HG02763 (cell line): Measurements from ENCODE around the gene NIPBL.
"Not testable (repeated sequence)": the region's sequence is repeated elsewhere in the genome, so short reads cannot be mapped to it uniquely, and the experiment has no call there.

Source experiments
- ATAC-seq: cut with Tn5 transposase; IDR thresholded peaks from one replicate; pipeline ENCODE4 v1.9.1; 2021; ENCODE audit warnings: mild to moderate bottlenecking, moderate library complexity; ENCODE audit not compliant: unreplicated experiment

NIPBL gene, protein sequence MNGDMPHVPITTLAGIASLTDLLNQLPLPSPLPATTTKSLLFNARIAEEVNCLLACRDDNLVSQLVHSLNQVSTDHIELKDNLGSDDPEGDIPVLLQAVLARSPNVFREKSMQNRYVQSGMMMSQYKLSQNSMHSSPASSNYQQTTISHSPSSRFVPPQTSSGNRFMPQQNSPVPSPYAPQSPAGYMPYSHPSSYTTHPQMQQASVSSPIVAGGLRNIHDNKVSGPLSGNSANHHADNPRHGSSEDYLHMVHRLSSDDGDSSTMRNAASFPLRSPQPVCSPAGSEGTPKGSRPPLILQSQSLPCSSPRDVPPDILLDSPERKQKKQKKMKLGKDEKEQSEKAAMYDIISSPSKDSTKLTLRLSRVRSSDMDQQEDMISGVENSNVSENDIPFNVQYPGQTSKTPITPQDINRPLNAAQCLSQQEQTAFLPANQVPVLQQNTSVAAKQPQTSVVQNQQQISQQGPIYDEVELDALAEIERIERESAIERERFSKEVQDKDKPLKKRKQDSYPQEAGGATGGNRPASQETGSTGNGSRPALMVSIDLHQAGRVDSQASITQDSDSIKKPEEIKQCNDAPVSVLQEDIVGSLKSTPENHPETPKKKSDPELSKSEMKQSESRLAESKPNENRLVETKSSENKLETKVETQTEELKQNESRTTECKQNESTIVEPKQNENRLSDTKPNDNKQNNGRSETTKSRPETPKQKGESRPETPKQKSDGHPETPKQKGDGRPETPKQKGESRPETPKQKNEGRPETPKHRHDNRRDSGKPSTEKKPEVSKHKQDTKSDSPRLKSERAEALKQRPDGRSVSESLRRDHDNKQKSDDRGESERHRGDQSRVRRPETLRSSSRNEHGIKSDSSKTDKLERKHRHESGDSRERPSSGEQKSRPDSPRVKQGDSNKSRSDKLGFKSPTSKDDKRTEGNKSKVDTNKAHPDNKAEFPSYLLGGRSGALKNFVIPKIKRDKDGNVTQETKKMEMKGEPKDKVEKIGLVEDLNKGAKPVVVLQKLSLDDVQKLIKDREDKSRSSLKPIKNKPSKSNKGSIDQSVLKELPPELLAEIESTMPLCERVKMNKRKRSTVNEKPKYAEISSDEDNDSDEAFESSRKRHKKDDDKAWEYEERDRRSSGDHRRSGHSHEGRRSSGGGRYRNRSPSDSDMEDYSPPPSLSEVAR (N-terminal part only)

DNA sequence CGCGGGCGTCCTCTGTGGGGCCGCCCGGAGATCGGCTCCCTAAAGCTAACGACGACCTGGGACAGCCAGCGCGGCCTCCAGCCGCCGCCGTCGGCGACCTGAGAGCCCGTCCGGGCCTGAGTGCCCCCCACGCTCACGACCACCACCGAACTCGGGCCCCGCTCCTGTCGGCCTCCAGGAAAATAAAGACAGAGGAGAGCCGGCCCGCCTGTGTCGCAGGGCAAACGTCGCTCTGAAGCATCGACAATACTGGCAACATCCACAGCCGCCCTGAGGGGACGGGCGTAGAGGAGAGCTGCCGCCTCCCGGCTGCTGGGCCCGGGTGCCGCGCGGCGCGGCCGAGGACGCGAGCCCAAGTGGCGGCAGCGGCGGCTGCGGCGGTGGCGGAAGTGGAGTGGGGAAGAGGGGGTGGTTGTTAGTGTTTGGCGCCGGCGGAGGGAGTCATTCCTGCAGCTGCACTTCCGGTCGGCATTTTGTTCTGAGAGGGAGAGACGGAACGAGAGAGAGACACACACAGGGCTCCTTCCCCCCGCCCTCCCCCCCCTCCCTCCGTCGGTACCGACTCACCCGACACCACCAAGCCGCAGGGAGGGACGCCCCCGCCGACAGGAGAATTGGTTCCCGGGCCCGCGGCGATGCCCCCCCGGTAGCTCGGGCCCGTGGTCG lies at the start of gene NIPBL:
Gene NIPBL, plus strand, starts transcription at position 471 of the 666 bp plus-strand sequence. CDS start 76,928 bp downstream, outside the sequence.
- peak; percentile 60 for ATAC-seq

DNA sequence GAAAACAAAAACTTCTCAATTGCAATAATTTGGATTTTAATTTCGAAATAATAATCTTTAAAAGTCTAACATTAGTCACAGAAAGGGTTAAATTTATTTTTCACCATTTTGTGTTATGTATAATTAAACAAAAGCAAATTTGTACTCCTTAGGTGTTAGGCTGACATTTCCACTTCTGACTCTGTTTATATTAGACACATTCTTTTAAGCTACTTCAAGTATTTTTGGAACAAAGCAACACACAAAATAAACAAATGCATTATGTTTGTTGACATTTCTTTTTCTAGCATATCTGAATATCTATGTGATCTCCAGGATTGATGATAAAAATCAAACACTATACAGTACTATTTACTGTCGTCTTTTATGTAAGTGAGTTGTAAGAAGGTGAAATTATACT lies 44.3 kb upstream of the NIPBL start:
- ATAC-seq: no peak

DNA sequence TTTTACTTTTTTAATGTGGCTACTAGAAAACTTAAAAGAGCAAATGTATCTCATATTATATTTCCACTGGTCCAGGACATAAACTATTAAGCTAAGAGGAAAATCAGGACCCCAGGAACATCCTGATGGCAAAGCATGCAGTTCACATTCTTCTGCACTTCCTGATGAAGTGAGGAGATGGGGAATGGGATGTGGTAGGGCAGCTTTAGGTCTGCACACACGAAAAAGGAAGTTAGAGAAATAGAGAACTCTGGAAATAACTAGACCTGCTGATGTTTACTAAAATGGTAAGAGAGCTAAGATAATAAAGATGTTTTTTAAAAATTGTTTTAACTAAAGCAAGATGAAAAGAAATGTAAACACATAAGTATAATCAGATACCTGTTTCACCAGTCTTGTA lies 39.7 kb upstream of the NIPBL start:
- ATAC-seq: no peak

DNA sequence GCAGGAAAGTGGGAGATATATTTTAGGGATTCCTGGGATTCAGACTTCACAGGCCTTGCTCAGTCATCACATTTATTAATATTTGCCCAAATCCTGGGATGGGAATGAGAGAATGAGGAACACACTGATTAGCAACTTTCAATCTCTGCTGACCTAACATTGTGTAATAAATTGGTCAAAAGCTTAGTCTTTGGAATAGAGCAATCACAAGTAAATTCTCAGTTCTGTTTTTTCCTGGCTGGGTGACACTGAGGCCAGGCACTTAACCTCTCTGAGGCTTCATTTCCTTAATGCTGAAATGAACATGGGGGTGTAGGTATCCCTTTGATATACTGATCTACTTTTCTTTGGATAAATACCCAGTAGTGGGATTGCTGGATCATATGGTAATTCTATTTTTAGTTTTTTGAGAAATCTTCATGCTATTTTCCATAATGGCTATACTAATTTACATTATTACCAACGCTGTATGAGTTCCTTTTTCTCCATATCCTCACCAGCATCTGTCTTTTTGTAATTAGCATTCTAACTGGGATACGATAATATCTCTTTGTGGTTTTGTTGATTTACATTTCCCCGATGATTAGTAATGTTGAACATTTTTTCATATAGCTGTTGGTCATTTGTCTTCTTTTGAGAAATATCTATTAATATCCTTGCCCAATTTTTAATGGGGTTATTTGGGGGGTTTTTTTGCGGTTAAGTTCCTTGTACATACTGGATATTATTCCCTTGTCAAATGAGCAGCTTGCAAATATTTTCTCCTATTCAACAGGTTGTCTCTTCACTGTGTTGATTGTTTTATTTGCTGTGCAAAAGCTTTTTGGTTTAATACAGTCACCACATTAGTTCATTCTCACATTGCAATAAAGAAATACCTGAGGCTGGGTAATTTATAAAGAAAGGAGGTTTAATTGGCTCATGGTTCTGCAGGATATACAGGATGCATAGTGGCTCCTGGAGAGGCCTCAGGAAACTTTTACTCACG lies 36.8 kb upstream of the NIPBL start:
- ATAC-seq: no peak

DNA sequence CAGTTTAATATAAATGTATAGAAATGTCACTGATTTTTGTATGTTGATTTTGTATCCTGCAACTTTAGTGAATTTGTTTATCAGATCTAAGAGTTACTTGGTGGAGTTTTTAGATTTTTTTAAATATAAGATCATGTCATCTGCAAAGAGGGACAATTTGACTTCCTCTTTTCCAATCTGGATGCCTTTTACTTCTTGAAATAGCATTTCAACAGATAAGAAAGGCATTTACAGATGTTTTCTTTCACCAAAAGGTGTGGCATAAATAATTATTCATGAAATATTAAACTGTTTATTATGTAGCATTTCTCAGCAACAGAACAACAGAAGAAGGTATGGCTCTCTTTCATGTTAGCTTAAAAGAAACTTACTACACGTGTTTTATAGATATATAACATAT lies 34.9 kb upstream of the NIPBL start:
- no peak for ATAC-seq

DNA sequence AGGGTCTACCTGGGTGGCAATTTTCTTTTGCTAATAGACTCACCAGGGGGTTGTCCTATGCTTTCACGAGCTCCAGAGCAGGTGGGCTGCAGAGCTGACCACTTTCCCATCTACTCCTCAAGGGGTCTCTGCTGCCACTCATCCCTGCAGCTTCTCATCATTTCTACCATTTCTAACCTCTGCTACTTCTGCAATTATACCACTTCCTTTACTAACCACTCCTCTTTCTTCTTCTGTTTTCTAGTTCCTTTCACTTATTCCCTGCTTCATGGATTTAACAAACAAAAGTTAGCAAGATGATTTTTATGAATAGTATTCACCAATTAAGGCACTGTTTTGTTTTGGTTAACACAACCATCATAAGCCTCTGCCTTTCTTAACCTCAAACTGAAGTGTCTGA lies 34.5 kb upstream of the NIPBL start:
- ATAC-seq: no peak

DNA sequence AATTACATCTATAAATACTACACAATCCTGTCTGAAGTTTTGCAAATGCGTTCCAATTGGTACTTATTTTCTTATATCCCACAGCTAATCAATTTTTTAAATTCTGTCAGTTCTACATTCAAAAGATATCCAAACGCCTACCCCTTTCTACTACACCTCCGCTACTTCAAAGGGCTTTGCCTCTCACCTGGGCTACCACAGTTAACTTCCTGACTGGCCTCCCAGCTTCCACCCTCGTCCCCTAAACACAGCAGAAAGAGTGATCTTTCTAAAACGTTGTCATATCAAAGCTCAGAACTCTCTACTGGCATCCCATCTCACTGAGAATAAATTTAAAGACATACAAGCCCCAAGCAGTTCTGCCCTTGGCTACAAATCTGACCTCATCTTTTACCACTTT lies 32.3 kb upstream of the NIPBL start:
- ATAC-seq: no peak

DNA sequence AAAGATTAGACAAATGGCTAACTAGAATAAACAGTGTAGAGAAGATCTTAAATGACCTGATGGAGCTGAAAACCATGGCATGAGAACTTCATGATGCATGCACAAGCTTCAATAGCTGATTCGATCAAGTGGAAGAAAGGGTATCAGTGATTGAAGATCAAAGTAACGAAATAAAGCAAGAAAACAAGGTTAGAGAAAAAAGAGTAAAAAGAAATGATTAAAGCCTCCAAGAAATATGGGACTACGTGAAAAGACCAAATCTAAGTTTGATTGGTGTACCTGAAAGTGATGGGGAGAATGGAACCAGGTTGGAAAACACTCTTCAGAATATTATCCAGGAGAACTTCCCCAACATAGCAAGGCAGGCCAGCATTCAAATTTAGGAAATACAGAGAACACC lies 28.0 kb upstream of the NIPBL start:
- ATAC-seq: not testable (repeated sequence)

DNA sequence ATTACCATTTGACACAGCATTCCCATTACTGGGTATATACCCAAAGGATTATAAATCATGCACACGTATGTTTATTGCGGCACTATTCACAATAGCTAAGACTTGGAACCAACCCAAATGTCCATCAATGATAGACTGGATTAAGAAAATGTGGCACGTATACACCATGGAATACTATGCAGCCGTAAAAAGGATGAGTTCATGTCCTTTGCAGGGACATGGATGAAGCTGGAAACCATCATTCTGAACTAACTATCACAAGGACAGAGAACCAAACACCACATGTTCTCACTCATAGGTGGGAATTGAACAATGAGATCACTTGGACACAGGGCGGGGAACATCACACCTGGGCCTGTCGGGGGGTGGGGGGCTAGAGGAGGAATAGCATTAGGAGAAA lies 23.7 kb upstream of the NIPBL start:
- ATAC-seq: not testable (repeated sequence)

DNA sequence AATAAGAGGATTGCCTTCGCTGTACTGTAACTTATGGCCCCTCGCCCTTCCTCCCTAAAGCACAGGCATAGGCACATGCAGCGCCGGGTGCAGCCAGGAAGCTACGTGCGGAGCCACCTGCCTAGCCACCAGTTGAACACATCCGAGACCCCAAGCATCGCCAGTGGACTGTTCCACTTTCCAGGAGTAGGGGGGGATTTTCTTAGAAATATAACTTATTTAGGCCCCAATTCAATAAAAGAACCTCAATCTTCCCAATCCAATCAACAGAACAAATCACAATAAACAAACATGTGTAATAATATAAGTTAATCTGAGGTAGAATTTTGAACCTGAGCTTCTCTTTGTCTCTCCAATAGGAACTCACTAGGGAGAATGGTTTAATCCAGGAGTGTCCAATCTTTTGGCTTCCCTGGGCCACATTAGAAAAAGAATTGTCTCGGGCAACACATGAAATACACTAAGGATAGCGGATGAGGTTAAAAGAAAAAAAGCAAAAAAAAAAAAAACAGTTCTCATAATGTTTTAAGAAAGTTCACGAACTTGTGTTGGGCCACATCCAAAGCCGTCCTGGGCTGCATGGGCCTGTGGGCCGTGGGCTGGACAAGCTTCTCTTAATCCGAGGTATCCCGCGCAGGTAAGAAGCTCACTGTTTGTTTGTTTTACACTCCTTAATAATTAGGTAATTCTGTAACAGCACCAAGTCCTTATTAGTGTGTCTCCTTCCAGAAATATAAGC lies 22.0 kb upstream of the NIPBL start:
- ATAC-seq: no peak

DNA sequence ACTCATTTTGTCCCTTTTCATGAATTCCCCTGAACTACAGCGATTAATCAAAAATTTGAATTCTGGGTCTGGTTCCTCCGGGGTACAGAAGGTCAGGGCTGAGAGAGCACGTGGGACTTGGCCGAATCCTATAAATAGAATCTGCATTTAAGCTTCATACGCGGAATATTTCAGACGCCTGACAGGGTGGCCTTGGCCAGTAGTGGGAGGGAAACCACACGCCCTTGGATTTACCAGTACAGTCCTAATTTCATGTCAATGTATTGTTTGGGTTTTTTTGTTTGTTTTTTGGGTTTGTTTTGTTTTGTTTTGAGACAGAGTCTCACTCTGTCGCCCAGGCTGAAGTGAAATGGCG lies 21.5 kb upstream of the NIPBL start:
- ATAC-seq: no peak

DNA sequence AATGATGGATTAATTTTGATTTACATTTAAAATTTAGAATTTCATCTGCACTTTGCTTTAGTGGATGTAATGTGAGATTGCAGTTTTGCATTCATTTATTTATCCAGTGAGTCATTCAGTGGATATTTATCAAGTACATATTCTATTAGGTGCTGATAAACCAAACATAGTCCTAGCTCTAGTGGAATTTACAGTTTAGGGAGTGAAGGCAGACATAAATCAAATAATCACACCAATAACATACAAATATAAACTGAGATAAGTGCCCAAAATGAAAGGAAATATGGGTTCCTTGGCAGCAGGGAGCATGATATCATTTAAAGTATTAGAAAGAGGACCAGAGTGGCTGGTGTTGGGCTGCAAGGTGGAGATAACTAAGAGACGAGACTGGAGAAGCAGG lies 14.7 kb upstream of the NIPBL start:
- ATAC-seq: no peak

DNA sequence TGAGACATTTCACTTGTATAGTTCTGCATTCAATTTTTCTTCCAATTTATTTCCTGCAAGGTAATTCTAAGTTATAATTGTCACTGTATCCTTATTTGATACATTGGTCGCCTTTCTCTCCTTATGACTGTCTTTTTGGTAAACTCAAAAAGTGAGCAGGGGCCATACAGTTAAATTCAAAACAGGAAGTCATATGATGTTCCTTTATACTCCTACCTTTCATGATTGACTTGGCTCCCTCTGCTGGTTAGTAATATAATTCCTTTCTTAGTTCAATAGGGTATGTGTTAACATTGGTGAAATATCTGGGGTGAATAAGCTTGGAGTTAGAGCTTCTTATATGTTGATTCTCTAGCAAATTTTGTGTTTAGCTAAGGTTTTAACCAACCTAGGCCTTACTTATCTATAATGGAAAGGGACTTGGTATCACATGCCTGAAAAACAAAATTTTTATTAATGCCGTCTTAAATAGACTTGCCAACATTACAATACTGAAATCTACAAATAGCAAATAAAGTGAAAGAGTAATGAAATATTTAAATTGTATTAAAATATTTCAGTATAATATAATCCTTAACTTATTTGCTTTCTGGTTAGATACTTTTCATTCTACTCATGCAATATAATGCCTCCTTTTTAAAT lies 6.0 kb upstream of the NIPBL start:
- peak; percentile 79 for ATAC-seq

DNA sequence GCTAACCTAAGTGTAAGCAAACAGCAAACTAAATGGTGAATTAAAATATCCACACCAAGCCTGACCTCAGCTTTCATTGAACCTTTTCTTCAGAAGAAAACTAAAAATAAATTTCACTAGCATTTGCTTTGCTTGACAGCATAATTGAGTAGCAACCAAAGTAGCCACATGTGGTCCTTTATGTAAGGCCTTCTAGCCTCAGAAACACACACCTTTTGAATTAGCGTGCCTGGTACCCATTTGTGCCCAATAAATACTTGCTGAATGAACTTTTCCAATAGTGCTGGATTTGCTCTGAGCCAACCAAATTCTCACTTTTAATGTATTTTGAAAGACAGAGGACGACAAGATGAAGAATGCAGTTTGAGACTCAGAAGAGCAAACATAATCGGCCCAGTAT lies 2.1 kb upstream of the NIPBL start:
- no peak for ATAC-seq

DNA sequence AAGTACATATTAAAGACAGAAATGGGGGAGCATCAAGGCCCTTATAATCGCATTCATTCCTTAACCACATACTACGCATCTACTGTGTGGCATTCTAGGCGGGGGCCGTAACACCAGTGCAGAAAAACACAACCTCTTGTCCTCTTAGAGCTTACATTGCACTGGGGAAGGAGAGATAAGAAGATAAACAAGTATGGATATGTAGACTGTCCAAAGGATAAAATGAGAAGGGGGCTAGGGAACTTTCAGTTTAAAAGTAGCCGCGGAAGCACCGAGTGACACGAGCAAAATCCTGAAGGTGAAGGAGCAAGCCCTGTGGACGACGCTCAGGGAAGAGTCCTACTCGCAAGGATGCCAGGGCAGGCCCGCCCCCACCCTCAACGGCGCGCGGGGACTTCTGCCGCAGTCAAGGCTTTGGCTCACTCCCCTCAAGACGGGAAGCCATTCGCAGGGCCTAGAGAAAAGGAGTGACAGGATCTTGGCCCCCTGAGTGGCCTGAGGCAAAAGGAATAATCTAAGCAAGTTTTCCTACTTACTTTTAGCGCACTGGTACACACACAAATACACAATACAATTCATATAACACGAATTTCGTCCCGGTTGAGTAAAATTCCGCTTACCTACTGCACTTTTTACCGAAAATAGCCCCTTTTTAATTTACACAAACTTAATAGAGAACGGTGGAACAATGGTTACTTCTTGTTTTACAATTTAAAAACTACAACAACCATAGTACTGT lies 1.3 kb upstream of the NIPBL start:
- no peak for ATAC-seq

DNA sequence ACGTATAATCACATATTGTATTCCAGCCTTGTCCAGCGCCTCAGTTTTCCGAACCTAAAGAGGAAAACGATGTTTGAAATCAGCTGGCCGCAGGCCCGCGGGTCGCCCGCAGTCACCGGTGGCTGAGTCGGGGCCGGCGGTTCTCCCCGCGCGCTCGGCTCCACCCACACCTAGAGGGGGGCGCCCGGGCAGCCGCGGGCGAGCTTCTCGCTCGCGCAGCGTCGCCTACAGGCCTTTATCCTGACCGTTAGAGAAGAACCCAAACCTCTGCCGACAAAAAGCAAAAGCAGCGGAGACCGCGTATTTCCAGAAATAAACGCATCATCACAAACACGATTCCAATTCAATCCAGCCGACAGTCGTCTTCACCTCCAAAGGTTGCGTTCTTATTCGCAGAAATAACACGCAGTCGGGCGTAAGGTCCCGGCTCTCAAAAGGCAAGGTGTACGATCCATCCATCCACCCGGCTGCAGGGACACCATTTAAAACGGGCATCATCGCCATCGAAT lies 725 bp upstream of the NIPBL start:
- peak; percentile 61 for ATAC-seq

DNA sequence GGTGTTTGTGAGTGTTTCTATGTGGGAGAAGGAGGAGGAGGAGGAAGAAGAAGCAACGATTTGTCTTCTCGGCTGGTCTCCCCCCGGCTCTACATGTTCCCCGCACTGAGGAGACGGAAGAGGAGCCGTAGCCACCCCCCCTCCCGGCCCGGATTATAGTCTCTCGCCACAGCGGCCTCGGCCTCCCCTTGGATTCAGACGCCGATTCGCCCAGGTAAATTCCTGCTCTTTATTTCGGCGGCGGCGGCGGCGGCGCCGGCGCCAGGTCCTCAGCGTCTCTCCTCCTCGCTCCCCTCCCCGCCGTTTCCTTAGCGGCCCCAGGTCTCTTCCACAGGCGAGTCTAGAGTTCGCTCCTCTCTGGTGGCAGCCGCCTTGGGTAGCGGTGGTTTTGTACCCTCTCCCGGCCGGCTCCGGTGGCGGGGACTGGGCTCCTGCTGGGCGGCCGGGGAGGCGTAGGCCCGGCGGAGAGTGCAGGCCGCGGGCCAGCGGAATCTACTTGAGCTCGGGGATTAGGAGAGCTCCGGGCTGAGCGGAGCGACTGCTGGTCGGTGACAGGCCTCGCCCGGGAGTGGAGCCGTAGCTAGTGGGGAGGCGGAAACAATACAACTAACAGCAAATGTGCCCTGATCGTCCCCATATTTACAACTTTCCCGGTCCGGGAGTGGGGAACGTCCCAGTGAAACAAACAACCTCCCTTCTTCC lies 547 bp downstream of the NIPBL start:
- peak; percentile 20 for ATAC-seq
